Measurements from ENCODE around the gene CRTAC1. TPM values are rescaled to one million over a fixed set of nuclear protein-coding genes. Genes with fewer than 3 reads are reported as not detected.

Gene CRTAC1
- total RNA-seq, 4 donors from 2014 or later, result 1.2 to 5.7 (median 1.7) TPM

DNA sequence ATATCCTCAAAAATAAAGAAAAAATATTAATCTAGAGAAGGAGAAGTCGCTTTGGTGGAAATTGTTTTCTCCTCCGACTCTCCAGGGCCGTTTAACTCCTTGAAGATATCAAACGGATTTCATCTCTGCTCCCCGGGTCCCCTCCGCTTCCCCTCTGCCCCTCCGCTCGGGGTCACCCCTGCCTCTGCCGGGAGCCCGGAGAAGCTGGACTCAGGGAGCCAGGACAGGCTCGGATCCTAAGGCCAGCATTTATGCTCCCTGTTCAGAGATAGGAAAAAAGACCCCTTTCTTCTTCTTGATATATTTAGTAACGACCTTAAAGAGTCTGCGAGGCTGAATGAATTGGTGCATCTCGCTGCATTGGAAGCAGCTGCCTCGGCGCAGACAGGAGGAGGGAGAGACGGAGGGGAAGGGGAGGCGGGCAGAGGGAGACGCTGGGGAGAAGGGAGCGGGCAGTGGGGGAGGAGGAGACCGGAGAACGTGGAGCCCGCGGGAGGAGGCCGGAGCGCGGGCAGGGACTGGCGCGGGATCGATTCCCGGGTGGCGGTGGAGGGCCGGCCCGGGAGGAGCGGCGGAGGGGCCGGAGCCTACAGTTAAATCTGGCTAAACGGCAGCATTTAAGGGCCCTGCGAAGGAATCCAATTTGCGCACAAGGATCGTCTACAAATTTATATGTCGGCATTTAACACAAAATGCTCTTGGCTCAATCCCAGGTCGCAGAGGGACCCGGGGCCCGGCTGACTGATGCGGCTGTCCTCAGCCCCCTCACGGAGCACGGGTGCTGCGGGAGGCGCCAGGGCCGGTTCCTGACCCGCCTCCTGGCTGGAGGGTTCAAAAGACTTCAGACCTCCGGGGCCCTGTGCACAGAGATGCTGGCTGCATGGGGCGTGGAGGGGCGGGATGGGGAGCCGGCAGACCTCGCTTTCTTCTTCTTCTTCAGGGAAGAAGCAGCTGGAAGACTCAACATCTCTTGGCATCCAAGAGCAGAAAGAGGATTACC is 55.6 kb downstream of the CRTAC1 start:
- Histone ChIP-seq H3K36me3 (no peaks in the 10 kb centered on the region), H3K27ac (no peak overlapping the region), H3K4me1 (peaks cover 0 to 6% (median 0%) of the 10 kb centered on the region in 3 donors), H3K9me3 (no peaks in the 10 kb centered on the region), H3K4me3 (no peak overlapping the region), H3K27me3 (peaks cover 95% of the 10 kb centered on the region)
- 21 to 35% methylated on average over 9 to 36 of the region's 57 CpGs for WGBS, 2 donors (ENCODE audit: low coverage in 1 of 2)
- no peak for TF ChIP-seq EP300 (IDR thresholded peaks at IDR 0.05)
- no peak for TF ChIP-seq POLR2AphosphoS5 (IDR thresholded peaks at IDR 0.05)
- no peak for TF ChIP-seq POLR2A (IDR thresholded peaks at IDR 0.05)
- TF ChIP-seq, protein P1, sequence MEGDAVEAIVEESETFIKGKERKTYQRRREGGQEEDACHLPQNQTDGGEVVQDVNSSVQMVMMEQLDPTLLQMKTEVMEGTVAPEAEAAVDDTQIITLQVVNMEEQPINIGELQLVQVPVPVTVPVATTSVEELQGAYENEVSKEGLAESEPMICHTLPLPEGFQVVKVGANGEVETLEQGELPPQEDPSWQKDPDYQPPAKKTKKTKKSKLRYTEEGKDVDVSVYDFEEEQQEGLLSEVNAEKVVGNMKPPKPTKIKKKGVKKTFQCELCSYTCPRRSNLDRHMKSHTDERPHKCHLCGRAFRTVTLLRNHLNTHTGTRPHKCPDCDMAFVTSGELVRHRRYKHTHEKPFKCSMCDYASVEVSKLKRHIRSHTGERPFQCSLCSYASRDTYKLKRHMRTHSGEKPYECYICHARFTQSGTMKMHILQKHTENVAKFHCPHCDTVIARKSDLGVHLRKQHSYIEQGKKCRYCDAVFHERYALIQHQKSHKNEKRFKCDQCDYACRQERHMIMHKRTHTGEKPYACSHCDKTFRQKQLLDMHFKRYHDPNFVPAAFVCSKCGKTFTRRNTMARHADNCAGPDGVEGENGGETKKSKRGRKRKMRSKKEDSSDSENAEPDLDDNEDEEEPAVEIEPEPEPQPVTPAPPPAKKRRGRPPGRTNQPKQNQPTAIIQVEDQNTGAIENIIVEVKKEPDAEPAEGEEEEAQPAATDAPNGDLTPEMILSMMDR (IDR thresholded peaks at IDR 0.05), result no peak
- no peak for ATAC-seq

GRCh38 chr10:97974100-97974499 is 56.3 kb downstream of the CRTAC1 start:
- no peak overlapping the region for H3K4me3 ChIP-seq
- no peak for ATAC-seq
- H3K9me3 ChIP-seq, result no peaks in the 10 kb centered on the region
- 51 to 73% methylated on average over 15 to 16 of the region's 16 CpGs for WGBS, 2 donors (ENCODE audit: low coverage in 1 of 2)
- H3K27me3 ChIP-seq, result peaks cover 95% of the 10 kb centered on the region
- no peak for TF ChIP-seq POLR2AphosphoS5 (IDR thresholded peaks at IDR 0.05)
- no peak for TF ChIP-seq POLR2A (IDR thresholded peaks at IDR 0.05)
- TF ChIP-seq, protein P1 (IDR thresholded peaks at IDR 0.05), result no peak
- no peak for TF ChIP-seq EP300 (IDR thresholded peaks at IDR 0.05)
- H3K4me1 ChIP-seq, result peaks cover 0 to 6% (median 0%) of the 10 kb centered on the region in 3 donors
- no peak overlapping the region for H3K27ac ChIP-seq
- no peaks in the 10 kb centered on the region for H3K36me3 ChIP-seq

GRCh38 chr10:97969538-97970079 is 60.8 kb downstream of the CRTAC1 start:
- TF ChIP-seq POLR2A (IDR thresholded peaks at IDR 0.05) (no peak), EP300 (IDR thresholded peaks at IDR 0.05) (no peak), POLR2AphosphoS5 (IDR thresholded peaks at IDR 0.05) (no peak)
- TF ChIP-seq, protein P1 (IDR thresholded peaks at IDR 0.05), result no peak
- H3K27ac ChIP-seq, result no peak overlapping the region
- no peak for ATAC-seq
- H3K4me3 ChIP-seq, result no peak overlapping the region
- H3K9me3 ChIP-seq, result no peaks in the 10 kb centered on the region
- H3K36me3 ChIP-seq, result no peaks in the 10 kb centered on the region
- WGBS, 2 donors (ENCODE audit: low coverage in 1 of 2), result 74 to 100% methylated on average over 1 to 3 of the region's 4 CpGs
- H3K4me1 ChIP-seq, result no peaks in the 10 kb centered on the region
- peaks cover 76% of the 10 kb centered on the region for H3K27me3 ChIP-seq

- ATAC-seq, result no peak
- no peak for TF ChIP-seq EP300 (IDR thresholded peaks at IDR 0.05)
- TF ChIP-seq, protein P1 (IDR thresholded peaks at IDR 0.05), result no peak
- TF ChIP-seq POLR2AphosphoS5 (IDR thresholded peaks at IDR 0.05), result no peak
- TF ChIP-seq POLR2A (IDR thresholded peaks at IDR 0.05), result no peak
- H3K27me3 ChIP-seq, result peaks cover 72% of the 10 kb centered on the region
- H3K27ac ChIP-seq, result no peak overlapping the region
- 62 to 67% methylated on average over 5 of the region's 5 CpGs for WGBS, 2 donors (ENCODE audit: low coverage in 1 of 2)
- no peaks in the 10 kb centered on the region for H3K36me3 ChIP-seq
- no peak overlapping the region for H3K4me3 ChIP-seq
- H3K9me3 ChIP-seq, result no peaks in the 10 kb centered on the region
- H3K4me1 ChIP-seq, result no peaks in the 10 kb centered on the region
These were observed 65.7 kb downstream of the CRTAC1 start for GRCh38 chr10:97964748-97965147.
